Keratinocyte (primary cell): ENCODE results near the gene CCSER1.

Experiments
- CTCF ChIP-seq, 3 experiments: IDR thresholded peaks in 1 of 3; conservative IDR thresholded peaks in 1 of 3; optimal IDR thresholded peaks in 1 of 3; 2 replicates in 2 of 3; 3 replicates in 1 of 3; pipeline versions ENCODE3 to v1.5.1; 2011; ENCODE audit warnings: low read length in 3 of 3, mild to moderate bottlenecking in 3 of 3, moderate library complexity in 2 of 3, control low read depth in 1 of 3, inconsistent platforms in 1 of 3; ENCODE audit not compliant: insufficient read depth in 2 of 3; ENCODE audit errors: extremely low read depth in 1 of 3
- EZH2 ChIP-seq: IDR thresholded peaks from one replicate; pipeline ENCODE4 v1.6.1; 2012; ENCODE audit warnings: inconsistent platforms, mild to moderate bottlenecking, low read length, moderate library complexity

GRCh38 chr4:90290345-90290744 lies 163.2 kb downstream of the CCSER1 start:
- TF ChIP-seq EZH2: no peak
- no peak for TF ChIP-seq CTCF (optimal IDR thresholded peaks at IDR 0.05 in 1 of 3, IDR thresholded peaks at IDR 0.05 in 1 of 3, conservative IDR thresholded peaks at IDR 0.05 in 1 of 3; ENCODE audit: extremely low read depth in 1 of 3, insufficient read depth in 2 of 3, low read length in 3 of 3)
